ENCODE measurements around the gene TACSTD2. TPM values are rescaled to one million over a fixed set of nuclear protein-coding genes. Genes with fewer than 3 reads are reported as not detected.

Gene TACSTD2
- total RNA-seq, 1 experiment from 2014 or later: 1.2 TPM

GRCh38 chr1:58543260-58543659, 33.8 kb downstream of the TACSTD2 start:
- no peaks in the 10 kb centered on the region for H3K4me1 ChIP-seq (ENCODE audit: insufficient read depth, low read length)
- Mint-ChIP-seq H3K27ac (no peak overlapping the region), H3K9me3 (no peaks in the 10 kb centered on the region), H3K4me1 (peaks cover 15 to 16% of the 10 kb centered on the region in 2 experiments), H3K4me3 (no peak overlapping the region), H3K27me3 (ENCODE audit: low read depth) (peaks cover 4% of the 10 kb centered on the region), H3K36me3 (ENCODE audit: insufficient read depth in 1 of 3, low read depth in 3 of 3) (no peaks in the 10 kb centered on the region)
- H4K8ac ChIP-seq (replicated peaks; ENCODE audit: insufficient read length, low read depth, low read length): no peak overlapping the region
- H2AFZ ChIP-seq (ENCODE audit: low read length): no peak overlapping the region
- no peak overlapping the region for H3K4ac ChIP-seq (ENCODE audit: low read depth, low read length)
- H3K23me2 ChIP-seq (ENCODE audit: insufficient read length, low read depth, low read length, poor library complexity, severe bottlenecking): no peaks in the 10 kb centered on the region
- no peak overlapping the region for H3K56ac ChIP-seq (ENCODE audit: insufficient read length, low read depth, low read length)
- no peak overlapping the region for H4K5ac ChIP-seq (ENCODE audit: insufficient read length, low read depth, low read length)
- H3K14ac ChIP-seq (ENCODE audit: insufficient read depth, low read length): no peak overlapping the region
- no peaks in the 10 kb centered on the region for H3K9me3 ChIP-seq (ENCODE audit: control insufficient read depth, low read depth, low read length)
- no peak for DNase-seq
- no CpG with 5 or more reads among the region's 1 CpG for WGBS (ENCODE audit: extremely low coverage, insufficient read length, low lambda C conversion rate)
- TF ChIP-seq, protein P1, sequence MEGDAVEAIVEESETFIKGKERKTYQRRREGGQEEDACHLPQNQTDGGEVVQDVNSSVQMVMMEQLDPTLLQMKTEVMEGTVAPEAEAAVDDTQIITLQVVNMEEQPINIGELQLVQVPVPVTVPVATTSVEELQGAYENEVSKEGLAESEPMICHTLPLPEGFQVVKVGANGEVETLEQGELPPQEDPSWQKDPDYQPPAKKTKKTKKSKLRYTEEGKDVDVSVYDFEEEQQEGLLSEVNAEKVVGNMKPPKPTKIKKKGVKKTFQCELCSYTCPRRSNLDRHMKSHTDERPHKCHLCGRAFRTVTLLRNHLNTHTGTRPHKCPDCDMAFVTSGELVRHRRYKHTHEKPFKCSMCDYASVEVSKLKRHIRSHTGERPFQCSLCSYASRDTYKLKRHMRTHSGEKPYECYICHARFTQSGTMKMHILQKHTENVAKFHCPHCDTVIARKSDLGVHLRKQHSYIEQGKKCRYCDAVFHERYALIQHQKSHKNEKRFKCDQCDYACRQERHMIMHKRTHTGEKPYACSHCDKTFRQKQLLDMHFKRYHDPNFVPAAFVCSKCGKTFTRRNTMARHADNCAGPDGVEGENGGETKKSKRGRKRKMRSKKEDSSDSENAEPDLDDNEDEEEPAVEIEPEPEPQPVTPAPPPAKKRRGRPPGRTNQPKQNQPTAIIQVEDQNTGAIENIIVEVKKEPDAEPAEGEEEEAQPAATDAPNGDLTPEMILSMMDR (conservative IDR thresholded peaks at IDR 0.05): no peak
- H4K20me1 ChIP-seq (ENCODE audit: control insufficient read depth, insufficient read depth, insufficient read length): no peaks in the 10 kb centered on the region
- H3K18ac ChIP-seq (ENCODE audit: insufficient read length, low read depth, low read length): no peak overlapping the region
- no peak overlapping the region for H2BK5ac ChIP-seq (ENCODE audit: insufficient read length, low read length)
- H2BK20ac ChIP-seq (ENCODE audit: low read depth, low read length, poor library complexity, severe bottlenecking): no peak overlapping the region
- H3K27me3 ChIP-seq (ENCODE audit: insufficient read depth, low read length): no peaks in the 10 kb centered on the region
- H2BK12ac ChIP-seq (ENCODE audit: insufficient read length, low read depth, low read length): no peak overlapping the region
- H4K91ac ChIP-seq (ENCODE audit: insufficient read length, low read depth, low read length): no peak overlapping the region
- H3K79me2 ChIP-seq (ENCODE audit: insufficient read depth, low read length): no peaks in the 10 kb centered on the region
- no peak overlapping the region for H3K23ac ChIP-seq (ENCODE audit: insufficient read length, low read depth, low read length)
- no peaks in the 10 kb centered on the region for H3K79me1 ChIP-seq (ENCODE audit: insufficient read depth, low read depth, low read length, poor library complexity, severe bottlenecking)
- H2AK5ac ChIP-seq (ENCODE audit: insufficient read length, low read length): no peak overlapping the region
- H3T11ph ChIP-seq (ENCODE audit: low read length): no peak overlapping the region
- no peak overlapping the region for H2BK120ac ChIP-seq (ENCODE audit: low read depth, low read length, poor library complexity, severe bottlenecking)
- H3K4me2 ChIP-seq (ENCODE audit: insufficient read depth, insufficient read length, low read length): no peak overlapping the region
- no peak overlapping the region for H3K27ac ChIP-seq (ENCODE audit: insufficient read length, low read depth, low read length)
- no peak overlapping the region for H3K9ac ChIP-seq (ENCODE audit: extremely low read depth, insufficient read length, low read length)
- H2BK15ac ChIP-seq (ENCODE audit: low read depth, low read length): no peak overlapping the region
